Stimulated activated CD8-positive, alpha-beta memory T cell treated with anti-CD3 and anti-CD28 coated beads, Interleukin-4, amount 100 ng/mL, for 4 hours (primary cell): ENCODE results near the gene ANKLE2.
"Not testable (repeated sequence)": the region's sequence is repeated elsewhere in the genome, so short reads cannot be mapped to it uniquely, and the experiment has no call there.

Experiments
- DNase-seq, 2 donors: peaks; one replicate each; pipeline ENCODE4 v3.0.0-alpha.2; 2020; ENCODE audit warnings: low read depth in 2 of 2, low spot score in 1 of 2

Gene ANKLE2

GRCh38 chr12:132777614-132778013, 16.0 kb upstream of the ANKLE2 start:
- DNase-seq, result no peak

- no peak for DNase-seq
Measured at GRCh38 chr12:132776816-132777568, 15.4 kb upstream of the ANKLE2 start.

- not testable (repeated sequence) for DNase-seq
Measured at GRCh38 chr12:132776230-132776625, 14.6 kb upstream of the ANKLE2 start.

- no peak for DNase-seq
Measured at GRCh38 chr12:132775502-132776229, 14.0 kb upstream of the ANKLE2 start.

GRCh38 chr12:132774646-132775275, 13.1 kb upstream of the ANKLE2 start:
- no peak for DNase-seq

GRCh38 chr12:132774159-132774558, 12.5 kb upstream of the ANKLE2 start:
- no peak for DNase-seq

- DNase-seq, result no peak
Measured at GRCh38 chr12:132773077-132773955, 11.7 kb upstream of the ANKLE2 start.

GRCh38 chr12:132772606-132773005, 11.0 kb upstream of the ANKLE2 start:
- DNase-seq, result no peak

GRCh38 chr12:132771126-132771838, 9.7 kb upstream of the ANKLE2 start:
- no peak for DNase-seq

- DNase-seq, result no peak
Measured at GRCh38 chr12:132766380-132767085, 4.9 kb upstream of the ANKLE2 start.

GRCh38 chr12:132765361-132765760, 3.7 kb upstream of the ANKLE2 start:
- DNase-seq, result no peak

- DNase-seq, result no peak
Measured at GRCh38 chr12:132764231-132764630, 2.6 kb upstream of the ANKLE2 start.

- peak; percentile 59 to 69 for DNase-seq
Measured at GRCh38 chr12:132761921-132762583, 420 bp upstream of the ANKLE2 start.

- DNase-seq, result no peak
Measured at GRCh38 chr12:132759359-132759758, 2.3 kb downstream of the ANKLE2 start.

GRCh38 chr12:132758825-132759224, 2.8 kb downstream of the ANKLE2 start:
- not testable (repeated sequence) for DNase-seq

- no peak for DNase-seq
Measured at GRCh38 chr12:132754160-132754932, 7.3 kb downstream of the ANKLE2 start.

- DNase-seq, result not testable (repeated sequence)
Measured at GRCh38 chr12:132753670-132754069, 8.0 kb downstream of the ANKLE2 start.

GRCh38 chr12:132748319-132748718, 13.3 kb downstream of the ANKLE2 start:
- no peak for DNase-seq

GRCh38 chr12:132747896-132748295, 13.7 kb downstream of the ANKLE2 start:
- no peak for DNase-seq
